Lower leg skin (tissue), 3 donors: ENCODE data around the gene FGD4.

ENCODE experiments used
- POLR2A ChIP-seq, 2 donors: fragments of 450-650 bp; IDR thresholded peaks; one replicate each; pipeline ENCODE4 v1.6.1; 2016 to 2017; ENCODE audit warnings: antibody characterized with exemption in 2 of 2, mild to moderate bottlenecking in 1 of 2, moderate library complexity in 1 of 2
- TF ChIP-seq, protein P1 (sequence below), 3 donors: fragments of 450-650 bp; IDR thresholded peaks; one replicate each; pipeline ENCODE4 v1.5.1; 2016; ENCODE audit warnings: antibody characterized with exemption in 3 of 3, mild to moderate bottlenecking in 3 of 3, moderate library complexity in 2 of 3

DNA sequence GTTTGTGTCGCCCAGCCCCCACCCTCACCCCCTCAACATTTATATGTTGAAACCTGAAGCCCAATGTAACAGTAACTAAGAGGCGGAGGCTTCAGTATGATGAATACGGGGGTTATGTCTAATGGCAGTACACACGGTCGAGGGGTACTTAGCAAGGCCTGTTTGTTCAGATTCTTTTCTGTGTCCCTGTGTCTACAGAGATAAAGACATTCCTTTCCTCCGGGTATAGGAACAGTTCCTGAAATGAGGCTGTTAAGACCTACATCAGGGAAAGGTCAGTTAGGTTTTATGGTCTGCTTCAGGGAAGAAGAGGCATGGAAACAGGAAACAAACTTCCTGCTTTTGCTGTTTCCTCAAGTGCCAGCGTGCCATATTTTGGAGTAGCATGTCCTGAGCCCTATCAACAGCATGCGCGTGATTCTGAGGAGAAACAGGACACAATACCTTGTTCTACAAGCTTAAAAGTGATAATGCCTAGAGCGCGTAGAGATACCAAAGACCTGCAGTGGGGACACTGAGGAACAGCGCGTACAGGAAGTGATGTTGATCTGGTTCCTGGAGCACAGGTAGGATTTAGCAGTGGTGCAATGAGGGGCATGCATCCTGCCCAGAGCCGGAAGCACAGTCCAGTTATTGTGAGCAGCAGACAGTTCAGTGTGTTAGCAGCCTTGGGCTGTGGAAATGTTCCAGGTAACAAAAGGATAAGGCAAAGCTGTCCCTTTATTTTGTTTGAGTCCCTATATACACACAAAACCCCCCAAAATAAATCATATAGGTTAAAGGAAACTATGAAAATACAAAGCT is 47.2 kb downstream of the FGD4 start:
- TF ChIP-seq, protein P1, sequence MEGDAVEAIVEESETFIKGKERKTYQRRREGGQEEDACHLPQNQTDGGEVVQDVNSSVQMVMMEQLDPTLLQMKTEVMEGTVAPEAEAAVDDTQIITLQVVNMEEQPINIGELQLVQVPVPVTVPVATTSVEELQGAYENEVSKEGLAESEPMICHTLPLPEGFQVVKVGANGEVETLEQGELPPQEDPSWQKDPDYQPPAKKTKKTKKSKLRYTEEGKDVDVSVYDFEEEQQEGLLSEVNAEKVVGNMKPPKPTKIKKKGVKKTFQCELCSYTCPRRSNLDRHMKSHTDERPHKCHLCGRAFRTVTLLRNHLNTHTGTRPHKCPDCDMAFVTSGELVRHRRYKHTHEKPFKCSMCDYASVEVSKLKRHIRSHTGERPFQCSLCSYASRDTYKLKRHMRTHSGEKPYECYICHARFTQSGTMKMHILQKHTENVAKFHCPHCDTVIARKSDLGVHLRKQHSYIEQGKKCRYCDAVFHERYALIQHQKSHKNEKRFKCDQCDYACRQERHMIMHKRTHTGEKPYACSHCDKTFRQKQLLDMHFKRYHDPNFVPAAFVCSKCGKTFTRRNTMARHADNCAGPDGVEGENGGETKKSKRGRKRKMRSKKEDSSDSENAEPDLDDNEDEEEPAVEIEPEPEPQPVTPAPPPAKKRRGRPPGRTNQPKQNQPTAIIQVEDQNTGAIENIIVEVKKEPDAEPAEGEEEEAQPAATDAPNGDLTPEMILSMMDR (IDR thresholded peaks at IDR 0.05): no peak
- no peak for TF ChIP-seq POLR2A (IDR thresholded peaks at IDR 0.05)
